HEK293T (cell line): ENCODE results near the gene CCDC149.

Experiments
- CTCF ChIA-PET: fragments of 350-600 bp; formaldehyde crosslinking; extraction: SDS; loops from one replicate; lab custom pipeline; 2021; ENCODE audit warnings: antibody characterized with exemption, inconsistent platforms; lab: Yijun Ruan, JAX
- POLR2A ChIA-PET: fragments of 350-600 bp; formaldehyde crosslinking; extraction: SDS; loops from one replicate; lab custom pipeline; 2020; ENCODE audit warnings: antibody characterized with exemption, inconsistent platforms; lab: Yijun Ruan, JAX
- DNase-seq: peaks from one replicate; pipeline ENCODE4 v3.0.0; 2012; ENCODE audit warnings: mixed read lengths; ENCODE audit errors: extremely low spot score
- ARNT ChIP-seq: fragments of 450-650 bp; IDR thresholded peaks from 2 replicates; pipeline ENCODE4 v1.6.1; 2017; ENCODE audit warnings: mild to moderate bottlenecking
- BHLHE40 ChIP-seq: fragments of 450-650 bp; IDR thresholded peaks from 2 replicates; pipeline ENCODE4 v1.6.1; 2016; ENCODE audit warnings: mild to moderate bottlenecking, moderate library complexity, borderline replicate concordance
- CTBP1 ChIP-seq: fragments of 450-650 bp; IDR thresholded peaks from 2 replicates; pipeline ENCODE4 v1.6.1; 2016; ENCODE audit warnings: borderline replicate concordance
- ELF4 ChIP-seq: fragments of 450-650 bp; IDR thresholded peaks from 2 replicates; pipeline ENCODE4 v1.6.1; 2017; ENCODE audit warnings: antibody characterized with exemption
- FOXA1 ChIP-seq: fragments of 450-650 bp; IDR thresholded peaks from 2 replicates; pipeline ENCODE4 v1.6.1; 2016; ENCODE audit warnings: mild to moderate bottlenecking
- FOXK2 ChIP-seq: fragments of 450-650 bp; IDR thresholded peaks from 2 replicates; pipeline ENCODE4 v1.6.1; 2016; ENCODE audit warnings: mild to moderate bottlenecking
- FOXM1 ChIP-seq: fragments of 450-650 bp; IDR thresholded peaks from 2 replicates; pipeline ENCODE4 v1.6.1; 2017; ENCODE audit warnings: mild to moderate bottlenecking, borderline replicate concordance
- HDGF ChIP-seq: fragments of 450-650 bp; IDR thresholded peaks from 2 replicates; pipeline ENCODE4 v1.6.1; 2017; ENCODE audit warnings: antibody characterized with exemption, borderline replicate concordance
- L3MBTL2 ChIP-seq: fragments of 450-650 bp; conservative IDR thresholded peaks from 2 replicates; pipeline ENCODE4 v1.6.1; 2016; ENCODE audit warnings: mild to moderate bottlenecking
- LEF1 ChIP-seq: fragments of 450-650 bp; IDR thresholded peaks from 2 replicates; pipeline ENCODE4 v1.6.1; 2017; ENCODE audit warnings: mild to moderate bottlenecking, borderline replicate concordance
- NFRKB ChIP-seq: fragments of 450-650 bp; IDR thresholded peaks from 2 replicates; pipeline ENCODE4 v1.6.1; 2016; ENCODE audit warnings: mild to moderate bottlenecking, moderate library complexity
- PKNOX1 ChIP-seq: fragments of 450-650 bp; IDR thresholded peaks from 2 replicates; pipeline ENCODE4 v1.6.1; 2016
- SP1 ChIP-seq: fragments of 450-650 bp; IDR thresholded peaks from 2 replicates; pipeline ENCODE4 v1.6.1; 2017
- SUZ12 ChIP-seq: fragments of 450-650 bp; IDR thresholded peaks from 2 replicates; pipeline ENCODE4 v1.6.1; 2016; ENCODE audit warnings: mild to moderate bottlenecking
- TARDBP ChIP-seq: fragments of 450-650 bp; IDR thresholded peaks from 2 replicates; pipeline ENCODE4 v1.6.1; 2016
- ZNF384 ChIP-seq: fragments of 450-650 bp; IDR thresholded peaks from 2 replicates; pipeline ENCODE4 v1.6.1; 2016

The CCDC149 gene

GRCh38 chr4:24768604-24769003 is 144.2 kb downstream of the CCDC149 start:
- DNase-seq, result no peak
- CTCF ChIA-PET, result no interaction called here
- TF ChIP-seq ZNF384 (no peak), L3MBTL2 (no peak), TARDBP (no peak), BHLHE40 (no peak), FOXA1 (no peak), ELF4 (no peak), CTBP1 (no peak), PKNOX1 (no peak), LEF1 (no peak), NFRKB (no peak), SUZ12 (no peak), SP1 (no peak), HDGF (no peak), FOXM1 (no peak), FOXK2 (no peak), ARNT (no peak)
- POLR2A ChIA-PET, result no interaction called here

- no peak for DNase-seq
- CTCF ChIA-PET, result no interaction called here
- TF ChIP-seq ARNT (no peak), SP1 (no peak), ZNF384 (no peak), FOXA1 (no peak), L3MBTL2 (no peak), NFRKB (no peak), HDGF (no peak), FOXM1 (no peak), ELF4 (no peak), TARDBP (no peak), LEF1 (no peak), SUZ12 (no peak), CTBP1 (no peak), BHLHE40 (no peak), FOXK2 (no peak), PKNOX1 (no peak)
- POLR2A ChIA-PET, result no interaction called here
Observed at GRCh38 chr4:24768006-24768405, 144.8 kb downstream of the CCDC149 start.

GRCh38 chr4:24765376-24765988 is 147.4 kb downstream of the CCDC149 start:
- TF ChIP-seq CTBP1 (no peak), SP1 (no peak), LEF1 (no peak), BHLHE40 (no peak), L3MBTL2 (no peak), FOXM1 (no peak), TARDBP (no peak), ELF4 (no peak), FOXK2 (no peak), PKNOX1 (no peak), SUZ12 (no peak), ZNF384 (no peak), NFRKB (no peak), FOXA1 (no peak), HDGF (no peak)
- POLR2A ChIA-PET, result no interaction called here
- CTCF ChIA-PET, result no interaction called here
- no peak for DNase-seq

- POLR2A ChIA-PET, result no interaction called here
- TF ChIP-seq ELF4, result no peak
- no peak for TF ChIP-seq PKNOX1
- no peak for TF ChIP-seq CTBP1
- TF ChIP-seq LEF1, result no peak
- no peak for TF ChIP-seq ZNF384
- no peak for TF ChIP-seq NFRKB
- TF ChIP-seq FOXK2, result no peak
- no peak for TF ChIP-seq SP1
- no peak for DNase-seq
- CTCF ChIA-PET, result no interaction called here
Observed at GRCh38 chr4:24764345-24764744, 148.5 kb downstream of the CCDC149 start.

GRCh38 chr4:24763631-24764297 is 149.1 kb downstream of the CCDC149 start:
- TF ChIP-seq LEF1, result no peak
- no peak for TF ChIP-seq ELF4
- no peak for TF ChIP-seq PKNOX1
- TF ChIP-seq FOXM1, result no peak
- no peak for TF ChIP-seq FOXA1
- TF ChIP-seq HDGF, result no peak
- TF ChIP-seq SUZ12, result no peak
- TF ChIP-seq ARNT, result no peak
- no peak for TF ChIP-seq FOXK2
- POLR2A ChIA-PET, result no interaction called here
- no peak for DNase-seq
- CTCF ChIA-PET, result no interaction called here
